Ramos (cell line): ENCODE results near the gene FGF21.
"Not testable (repeated sequence)": the region's sequence is repeated elsewhere in the genome, so short reads cannot be mapped to it uniquely, and the experiment has no call there.

Experiments used
- in situ Hi-C: fragments of 300-500 bp; cut with MboI; formaldehyde crosslinking; loops from one replicate; pipeline ENCODE4 v1.14.3; 2022; ENCODE audit warnings: low sequenced_read_pairs; ENCODE audit not compliant: unreplicated experiment

Gene FGF21

DNA sequence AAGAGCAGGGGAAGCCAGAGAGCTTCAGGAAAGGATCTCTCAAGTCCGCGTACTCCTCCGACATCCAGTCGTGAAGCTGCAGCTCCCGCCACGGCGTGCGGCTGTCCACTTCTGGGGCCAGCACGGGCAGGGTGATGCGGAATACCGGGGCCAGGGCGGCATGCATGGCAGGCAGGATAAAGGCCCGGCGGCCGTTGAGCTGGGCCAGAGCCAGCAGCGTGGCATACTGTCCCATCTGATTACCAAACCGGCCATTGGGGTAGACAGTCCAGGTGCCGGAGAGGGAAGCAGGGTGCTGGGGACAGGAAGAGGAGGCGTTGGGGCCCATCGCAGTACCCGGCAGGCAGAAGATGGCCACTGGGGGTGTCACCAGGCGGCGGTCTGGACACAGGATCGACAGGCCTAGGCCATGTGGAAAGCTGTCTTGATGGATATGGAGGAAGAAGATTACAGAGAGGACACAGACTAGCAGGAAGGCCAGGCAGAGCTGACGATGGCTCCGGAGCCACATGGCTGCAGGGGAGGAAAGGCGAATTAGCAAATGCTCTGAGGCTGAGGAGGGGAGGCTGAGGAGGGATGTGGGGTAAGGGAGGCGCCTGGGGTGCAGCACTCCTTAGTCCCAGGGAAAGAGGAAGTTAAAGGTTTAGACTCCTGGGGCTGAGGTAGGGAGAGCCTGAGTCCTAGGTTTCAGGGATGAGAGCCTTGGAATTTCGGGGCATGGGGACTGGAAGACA, 4.4 kb upstream of the FGF21 start:
- in situ Hi-C loops = no loop called here

DNA sequence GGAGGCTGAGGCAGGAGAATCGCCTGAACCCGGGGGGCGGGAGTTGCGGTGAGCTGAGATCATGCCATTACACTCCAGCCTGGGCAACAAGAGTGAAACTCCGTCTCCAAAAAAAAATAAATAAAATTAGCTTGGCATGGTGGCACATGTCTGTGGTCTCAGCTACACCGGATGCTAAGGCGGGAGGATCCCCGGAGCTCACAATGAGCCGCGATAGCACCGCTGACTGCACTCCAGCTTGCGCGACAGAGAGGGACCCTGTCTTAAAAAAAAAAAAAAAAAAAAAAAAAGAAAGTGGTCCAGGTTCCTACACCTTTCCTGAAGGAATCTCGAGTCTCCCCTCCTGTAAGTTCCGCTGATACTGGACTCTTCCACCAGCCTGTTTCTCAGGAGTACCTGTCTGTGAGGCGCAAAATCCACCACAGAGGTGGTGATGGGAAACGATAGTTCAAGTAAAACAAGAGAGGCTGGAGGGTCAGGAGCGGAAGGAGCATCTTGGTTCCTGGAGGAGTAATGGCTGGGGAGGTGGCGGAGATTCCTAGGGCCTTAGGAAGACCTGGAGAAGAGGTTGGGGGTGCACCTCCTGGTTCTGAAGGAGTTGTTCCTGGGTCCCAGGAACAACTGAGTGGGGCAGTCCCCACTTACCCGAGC, 3.4 kb upstream of the FGF21 start:
- in situ Hi-C loops = no loop called here

DNA sequence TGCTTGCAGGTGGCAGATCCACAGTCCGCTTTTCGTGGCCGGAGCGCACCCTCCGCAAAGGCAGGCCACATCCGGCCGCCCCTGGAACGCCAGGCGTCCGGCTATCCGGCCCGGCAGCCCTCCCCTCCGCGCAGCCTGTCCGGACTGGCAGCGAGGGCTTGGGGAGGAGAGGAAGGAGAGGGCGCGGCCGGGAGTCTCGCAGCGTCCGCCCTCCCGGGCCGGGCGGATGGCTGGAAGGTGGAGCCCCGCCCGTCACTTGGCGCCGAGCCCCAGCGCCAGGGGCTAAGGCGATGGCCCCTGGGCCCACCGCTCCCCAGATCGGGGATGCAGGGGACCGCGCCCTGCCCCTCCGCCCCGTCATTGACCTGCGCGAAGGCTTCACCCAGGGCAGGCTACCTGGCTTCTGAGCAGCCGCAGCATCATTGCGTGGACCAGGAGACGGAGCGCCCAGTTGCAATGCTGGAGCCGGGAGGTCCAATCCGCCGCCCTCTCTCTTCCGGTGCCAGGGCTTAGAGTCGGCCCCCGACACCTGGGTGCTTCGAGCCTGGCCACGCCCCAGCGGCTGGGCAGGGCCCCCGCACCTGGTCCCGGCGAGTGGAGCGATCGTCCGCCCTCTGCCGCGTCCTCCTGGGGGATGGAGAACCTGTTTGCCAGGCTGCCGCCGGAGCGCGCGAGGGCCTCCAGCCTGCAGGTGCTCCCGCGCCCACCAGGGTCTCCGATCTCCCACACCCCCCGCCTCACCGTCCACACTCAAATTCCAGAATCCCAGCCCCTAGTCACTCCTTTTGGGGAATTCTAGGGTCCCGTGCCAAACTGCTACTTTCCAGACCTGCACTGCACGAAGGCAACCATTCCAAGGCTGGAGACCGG, 2.6 kb upstream of the FGF21 start, which contains the start of gene FUT1:
FUT1 (minus strand) TSS at position 146 of the 870 bp plus-strand sequence. CDS start 1,360 bp downstream, outside the sequence.
- in situ Hi-C loops = no loop called here

DNA sequence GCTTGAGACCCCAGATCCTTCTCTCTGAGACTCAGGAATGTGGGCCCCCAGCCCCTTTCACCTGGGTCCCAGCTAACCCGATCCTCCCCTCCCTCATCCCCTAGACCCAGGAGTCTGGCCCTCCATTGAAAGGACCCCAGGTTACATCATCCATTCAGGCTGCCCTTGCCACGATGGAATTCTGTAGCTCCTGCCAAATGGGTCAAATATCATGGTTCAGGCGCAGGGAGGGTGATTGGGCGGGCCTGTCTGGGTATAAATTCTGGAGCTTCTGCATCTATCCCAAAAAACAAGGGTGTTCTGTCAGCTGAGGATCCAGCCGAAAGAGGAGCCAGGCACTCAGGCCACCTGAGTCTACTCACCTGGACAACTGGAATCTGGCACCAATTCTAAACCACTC, 463 bp downstream of the FGF21 start:
- in situ Hi-C loops = no loop called here

DNA sequence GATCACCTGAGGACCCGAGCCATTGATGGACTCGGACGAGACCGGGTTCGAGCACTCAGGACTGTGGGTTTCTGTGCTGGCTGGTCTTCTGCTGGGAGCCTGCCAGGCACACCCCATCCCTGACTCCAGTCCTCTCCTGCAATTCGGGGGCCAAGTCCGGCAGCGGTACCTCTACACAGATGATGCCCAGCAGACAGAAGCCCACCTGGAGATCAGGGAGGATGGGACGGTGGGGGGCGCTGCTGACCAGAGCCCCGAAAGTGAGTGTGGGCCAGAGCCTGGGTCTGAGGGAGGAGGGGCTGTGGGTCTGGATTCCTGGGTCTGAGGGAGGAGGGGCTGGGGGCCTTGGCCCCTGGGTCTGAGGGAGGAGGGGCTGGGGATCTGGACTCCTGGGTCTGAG, 888 bp downstream of the FGF21 start:
- in situ Hi-C loops = no loop called here

DNA sequence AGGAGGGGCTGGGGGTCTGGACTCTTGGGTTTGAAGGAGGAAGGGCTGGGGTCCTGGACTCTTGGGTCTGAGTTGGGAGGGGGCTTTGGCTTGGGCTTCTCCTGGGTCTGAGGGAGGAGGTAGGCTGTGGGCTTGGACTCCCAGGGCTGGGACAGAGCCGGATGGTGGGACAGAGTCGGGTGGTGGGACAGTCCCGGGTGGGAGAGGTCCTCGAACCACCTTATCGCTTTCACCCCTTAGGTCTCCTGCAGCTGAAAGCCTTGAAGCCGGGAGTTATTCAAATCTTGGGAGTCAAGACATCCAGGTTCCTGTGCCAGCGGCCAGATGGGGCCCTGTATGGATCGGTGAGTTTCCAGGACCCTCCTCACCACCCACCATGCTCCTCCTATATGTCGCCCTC, 1.4 kb downstream of the FGF21 start:
- in situ Hi-C loops = no loop called here

DNA sequence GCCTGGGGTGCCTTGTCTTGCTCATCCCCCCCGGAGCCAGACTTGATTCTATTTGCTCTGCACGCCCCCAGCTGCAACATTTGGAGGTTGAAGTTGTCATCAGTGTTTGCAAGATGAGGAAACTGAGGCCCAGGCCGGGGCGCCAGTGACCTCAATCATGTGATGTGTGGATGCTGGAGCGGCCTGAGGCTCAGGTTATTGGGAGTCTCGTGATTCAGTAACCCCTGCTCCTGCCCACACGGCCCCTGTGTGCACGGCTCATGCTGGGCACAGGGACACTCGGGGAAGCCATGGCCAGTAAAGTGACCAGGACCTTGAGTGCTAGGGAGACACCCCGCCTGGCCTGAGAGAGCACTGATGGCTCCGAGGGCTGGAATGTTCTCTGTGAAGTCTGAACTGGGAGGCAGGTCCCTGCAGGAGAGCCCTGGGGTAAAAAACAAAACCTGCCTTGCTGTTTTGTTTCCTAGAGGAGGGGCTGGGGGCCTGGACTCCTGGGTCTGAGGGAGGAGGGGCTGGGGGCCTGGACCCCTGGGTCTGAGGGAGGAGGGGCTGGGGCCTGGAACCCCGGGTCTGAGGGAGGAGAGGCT, 1.9 kb downstream of the FGF21 start:
- in situ Hi-C loops = no loop called here

DNA sequence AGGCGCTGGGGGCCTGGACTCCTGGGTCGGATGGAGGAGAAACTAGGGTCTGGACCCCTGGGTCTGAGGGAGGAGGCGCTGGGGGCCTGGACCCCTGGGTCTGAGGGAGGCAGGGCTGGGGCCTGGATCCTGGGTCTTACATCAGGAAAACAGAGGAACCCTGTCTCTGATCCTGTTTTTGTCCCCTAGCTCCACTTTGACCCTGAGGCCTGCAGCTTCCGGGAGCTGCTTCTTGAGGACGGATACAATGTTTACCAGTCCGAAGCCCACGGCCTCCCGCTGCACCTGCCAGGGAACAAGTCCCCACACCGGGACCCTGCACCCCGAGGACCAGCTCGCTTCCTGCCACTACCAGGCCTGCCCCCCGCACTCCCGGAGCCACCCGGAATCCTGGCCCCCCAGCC, 2.4 kb downstream of the FGF21 start:
- in situ Hi-C loops = no loop called here

DNA sequence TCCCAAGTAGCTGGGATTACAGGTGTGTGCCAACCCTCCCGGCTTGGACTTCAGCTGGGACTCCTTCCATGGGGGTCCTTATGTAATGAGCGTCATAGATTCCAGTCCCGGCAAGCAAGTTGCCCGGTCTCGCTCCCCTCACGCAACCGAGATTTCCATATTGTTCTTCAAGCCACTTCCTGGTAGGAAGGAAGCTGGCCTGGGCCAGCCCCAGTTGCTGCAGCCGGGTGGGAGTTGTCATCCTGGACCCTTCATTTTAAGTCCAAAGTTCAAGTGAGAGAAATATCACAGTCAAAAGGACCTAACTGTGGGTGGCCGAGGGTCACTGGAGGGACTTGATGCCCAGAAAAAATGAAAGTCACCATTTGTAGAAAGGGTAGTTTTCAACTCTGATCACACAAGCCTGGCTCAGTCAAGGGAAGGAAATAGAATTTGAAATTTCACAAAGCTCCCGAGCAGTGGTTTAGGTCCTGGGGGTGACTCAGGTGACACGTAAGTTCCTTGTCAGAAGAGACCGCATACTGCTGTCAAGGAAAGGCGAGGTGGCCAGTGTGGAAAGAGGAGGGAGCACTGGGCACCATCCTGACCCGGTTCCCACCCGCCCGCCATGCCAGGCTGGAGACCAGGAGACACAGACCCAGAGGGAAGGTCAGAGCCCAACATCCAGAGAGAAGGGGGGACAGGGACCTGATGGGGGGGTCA, 5.3 kb downstream of the FGF21 start:
- in situ Hi-C loops = no loop called here

DNA sequence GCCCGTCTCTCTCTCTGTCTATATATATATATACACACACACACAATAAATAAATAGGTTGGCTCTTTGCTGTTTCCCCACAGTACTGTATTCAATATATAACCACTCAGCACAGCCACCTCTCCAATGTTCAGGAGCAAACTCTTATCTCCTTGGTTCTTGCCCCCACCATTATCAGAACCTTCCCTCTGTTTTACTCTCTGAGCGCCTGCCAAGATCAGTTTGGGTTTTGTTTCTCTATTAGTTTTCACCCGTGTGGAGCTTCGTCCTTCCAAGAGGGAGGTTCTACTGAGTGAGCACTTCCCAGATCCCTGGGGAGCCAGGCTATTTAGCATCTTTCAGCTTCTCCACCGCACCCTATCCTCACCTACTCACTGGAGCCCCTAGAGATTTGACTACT, 10.5 kb downstream of the FGF21 start:
- in situ Hi-C loops = not testable (repeated sequence)

DNA sequence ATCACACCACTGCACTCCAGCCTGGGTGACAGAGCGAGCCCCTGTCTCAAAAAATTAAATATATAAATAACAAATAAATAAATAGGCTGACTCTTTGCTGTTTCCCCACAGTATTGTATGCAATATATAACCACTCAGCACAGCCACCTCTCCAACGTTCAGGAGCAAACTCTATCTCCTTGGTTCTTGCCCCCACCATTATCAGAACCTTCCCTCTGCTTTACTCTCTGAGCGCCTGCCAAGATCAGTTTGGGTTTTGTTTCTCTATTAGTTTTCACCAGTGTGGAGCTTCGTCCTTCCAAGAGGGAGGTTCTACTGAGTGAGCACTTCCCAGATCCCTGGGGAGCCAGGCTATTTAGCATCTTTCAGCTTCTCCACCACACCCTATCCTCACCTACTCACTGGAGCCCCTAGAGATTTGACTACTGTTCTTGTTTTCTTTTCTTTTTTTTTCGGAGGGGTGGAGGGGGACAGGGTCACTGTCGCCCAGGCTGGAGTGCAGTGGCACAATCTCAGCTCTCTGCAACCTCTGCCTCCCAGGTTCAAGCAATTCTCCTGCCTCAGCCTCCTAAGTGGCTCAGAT, 12.9 kb downstream of the FGF21 start:
- in situ Hi-C loops = not testable (repeated sequence)

DNA sequence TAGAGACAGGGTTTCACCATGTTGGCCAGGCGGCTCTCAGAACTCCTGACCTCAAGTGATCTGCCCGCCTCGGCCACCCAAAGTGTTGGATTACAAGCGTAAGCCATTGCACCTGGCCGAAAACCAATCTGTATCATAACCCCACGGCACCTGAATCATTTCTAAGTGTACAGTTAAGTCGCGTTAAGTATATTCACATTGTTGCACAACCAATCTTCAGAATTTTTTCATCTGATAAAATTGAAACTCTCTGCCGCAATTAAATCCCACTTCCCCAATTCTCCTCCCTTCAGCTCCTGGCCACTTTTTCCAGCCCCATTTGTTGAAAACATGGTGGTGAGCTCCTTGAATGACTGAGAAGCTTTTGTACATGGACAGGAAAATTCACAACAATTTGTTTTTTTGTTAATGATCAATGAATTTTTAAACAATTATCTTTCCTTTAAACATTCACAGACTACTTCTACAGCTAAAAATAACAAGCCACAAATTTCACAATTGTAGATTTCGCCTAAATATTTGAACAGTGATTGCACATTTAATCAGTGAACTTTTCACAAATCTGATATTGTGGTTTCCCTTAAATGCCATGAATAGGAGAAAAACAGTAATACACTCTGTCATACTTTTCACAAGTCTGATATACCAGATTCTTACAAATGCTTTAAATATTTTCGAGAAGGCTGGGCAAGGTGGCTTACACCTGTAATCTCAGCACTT, 13.8 kb downstream of the FGF21 start:
- in situ Hi-C loops = no loop called here

DNA sequence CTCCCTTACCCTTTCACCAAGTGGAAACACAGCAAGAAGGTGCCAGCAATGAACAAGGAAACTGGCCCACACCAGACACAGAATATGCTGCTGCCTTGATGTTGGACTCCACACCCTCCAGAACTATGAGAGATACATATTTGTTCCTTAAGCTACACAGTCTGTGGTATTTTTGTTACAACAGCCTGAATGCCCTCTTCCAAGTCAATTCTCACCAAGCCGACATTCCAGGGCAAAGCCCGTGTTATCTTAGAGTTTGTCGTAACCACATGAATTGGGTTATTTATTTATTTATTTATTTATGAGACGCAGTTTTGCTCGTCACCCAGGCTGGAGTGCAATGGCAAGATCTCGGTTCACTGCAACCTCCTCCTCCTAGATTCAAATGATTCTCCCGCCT, 14.9 kb downstream of the FGF21 start:
- in situ Hi-C loops = no loop called here

DNA sequence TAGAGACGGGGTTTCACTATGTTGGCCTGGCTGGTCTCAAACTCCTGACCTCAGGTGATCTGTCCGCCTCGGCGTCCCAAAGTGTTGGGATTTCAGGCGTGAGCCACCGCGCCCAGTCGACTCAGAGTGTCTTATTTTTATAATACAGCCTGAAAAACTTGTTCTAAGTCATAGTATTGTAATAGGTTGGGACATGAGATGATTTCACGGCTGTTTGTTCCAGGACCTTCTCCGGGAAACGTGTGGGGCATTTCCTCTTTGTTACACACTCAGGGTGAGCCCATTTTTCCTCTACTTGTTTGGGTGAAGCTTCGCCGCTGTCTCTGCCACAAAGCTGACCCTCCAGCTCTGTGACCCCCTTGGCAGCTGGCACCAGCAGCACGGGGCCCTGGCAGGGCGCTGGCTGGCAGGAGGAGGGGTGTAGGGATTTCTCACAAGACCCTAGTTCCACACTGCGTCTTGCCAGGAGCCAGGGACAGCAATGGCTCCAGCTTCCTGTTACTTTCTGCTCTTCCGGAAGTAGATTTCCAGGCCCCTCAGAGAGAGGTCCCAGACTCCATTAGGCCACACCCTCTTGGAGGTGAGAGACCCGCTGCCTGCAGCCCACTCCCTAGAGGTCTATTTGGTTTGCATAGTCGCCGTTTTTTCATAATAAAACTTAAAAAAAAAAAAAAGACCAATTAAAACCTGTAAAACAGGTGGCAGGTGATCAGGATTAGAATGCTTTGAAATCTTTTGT, 15.6 kb downstream of the FGF21 start:
- in situ Hi-C loops = no loop called here

DNA sequence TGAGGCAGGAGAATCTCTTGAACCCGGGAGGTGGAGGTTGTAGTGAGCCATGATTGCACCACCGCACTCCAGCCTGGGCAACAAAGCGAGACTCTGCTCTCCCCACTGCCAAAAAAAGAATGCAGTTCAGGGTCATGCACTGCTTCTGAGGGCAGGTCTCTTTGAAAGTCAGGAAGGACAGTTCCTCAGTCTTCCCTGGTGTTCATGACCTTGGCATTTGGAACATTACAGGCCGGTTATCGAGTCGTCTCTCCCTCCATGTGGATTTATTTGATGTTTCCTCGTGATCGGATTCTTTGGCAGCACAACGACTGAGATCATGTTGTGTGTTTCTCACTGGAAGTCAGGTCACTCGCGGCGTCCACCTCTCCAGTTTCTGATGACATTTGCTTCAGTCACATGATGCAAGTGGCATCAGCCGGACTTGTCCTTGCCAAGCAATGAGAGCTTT, 17.2 kb downstream of the FGF21 start:
- in situ Hi-C loops = no loop called here

DNA sequence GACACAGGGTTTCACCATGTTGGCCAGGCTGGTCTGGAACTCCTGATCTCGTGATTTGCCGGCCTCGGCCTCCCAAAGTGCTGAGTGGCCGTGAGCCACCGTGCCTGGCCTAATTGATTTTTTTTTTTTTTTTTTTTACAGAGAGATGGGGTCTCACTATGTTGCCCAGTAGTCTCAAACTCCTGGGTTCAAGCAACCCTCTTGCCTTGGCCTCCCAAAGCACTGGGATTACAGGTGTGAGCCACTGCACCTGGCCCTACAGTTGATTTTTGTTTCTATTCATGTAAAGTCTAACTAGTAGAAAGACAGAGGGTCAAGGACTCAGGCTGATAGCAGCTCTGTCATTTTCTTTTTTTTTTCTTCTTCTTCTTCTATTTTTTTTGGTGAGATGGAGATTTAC, 21.8 kb downstream of the FGF21 start:
- in situ Hi-C loops = no loop called here

DNA sequence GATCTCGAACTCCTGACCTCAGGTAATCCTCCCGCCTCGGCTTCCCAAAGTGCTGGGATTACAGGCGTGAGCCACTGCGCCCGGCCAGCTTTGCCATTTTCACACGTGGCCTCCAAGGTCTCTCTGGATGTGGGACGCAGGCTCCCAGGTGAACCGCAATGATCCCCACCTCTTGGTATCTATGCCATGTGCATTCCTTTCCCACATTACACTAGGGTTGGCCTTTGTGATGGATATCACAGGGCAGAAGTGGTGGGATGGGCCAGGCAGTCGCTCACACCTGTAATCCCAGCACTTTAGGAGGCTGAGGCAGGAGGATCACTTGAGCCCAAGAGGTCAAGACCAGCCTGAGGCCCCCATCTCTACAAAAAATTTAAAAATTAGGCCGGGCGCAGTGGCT, 22.4 kb downstream of the FGF21 start:
- in situ Hi-C loops = no loop called here

DNA sequence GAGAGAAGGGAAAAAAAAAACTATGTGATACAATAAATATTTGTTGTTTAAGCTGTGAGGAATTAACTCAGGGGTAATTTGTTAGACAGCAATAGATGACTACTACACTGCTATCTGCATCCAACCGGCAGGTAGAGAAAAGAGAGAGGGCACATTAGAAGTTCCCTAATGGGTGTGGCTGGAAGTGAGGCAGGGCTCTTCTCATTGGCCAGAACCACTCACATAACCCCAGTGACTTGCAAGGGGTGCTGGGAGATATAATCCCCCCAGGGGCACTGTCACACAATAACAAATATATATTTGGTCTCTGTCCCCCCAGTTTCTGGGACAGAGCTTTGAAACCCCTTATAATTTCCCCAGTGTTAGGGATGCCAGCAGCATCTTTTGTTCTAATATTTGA, 24.3 kb downstream of the FGF21 start:
- in situ Hi-C loops = loop anchor here (10.0 kb wide), 1 partner anchor 425 kb away; no protein-coding TSS in a partner anchor
